ENCODE data around the gene SIVA1.

Gene SIVA1

GRCh38 chr14:104752735-104753527, at the start of gene SIVA1:
Gene SIVA1, plus strand, starts transcription at chr14:104753147. Its CDS starts 55 bp downstream, at chr14:104753202.
- peak; percentile 100 for DNase-seq (ENCODE audit: low read depth)

- no peak for DNase-seq (ENCODE audit: low read depth)
Measured at GRCh38 chr14:104703269-104703668, 49.7 kb upstream of the SIVA1 start.

GRCh38 chr14:104704252-104704651, 48.7 kb upstream of the SIVA1 start:
- no peak for DNase-seq (ENCODE audit: low read depth)

GRCh38 chr14:104705340-104706047, 47.5 kb upstream of the SIVA1 start:
- no peak for DNase-seq (ENCODE audit: low read depth)

GRCh38 chr14:104706733-104707607, 46.0 kb upstream of the SIVA1 start:
- no peak for DNase-seq (ENCODE audit: low read depth)

- no peak for DNase-seq (ENCODE audit: low read depth)
Measured at GRCh38 chr14:104707608-104708595, 45.0 kb upstream of the SIVA1 start.

GRCh38 chr14:104708606-104709268, 44.2 kb upstream of the SIVA1 start:
- peak; percentile 41 for DNase-seq (ENCODE audit: low read depth)

GRCh38 chr14:104709387-104710039, 43.4 kb upstream of the SIVA1 start:
- no peak for DNase-seq (ENCODE audit: low read depth)

- DNase-seq (ENCODE audit: low read depth), result no peak
Measured at GRCh38 chr14:104710071-104710735, 42.7 kb upstream of the SIVA1 start.

- no peak for DNase-seq (ENCODE audit: low read depth)
Measured at GRCh38 chr14:104712881-104713734, 39.8 kb upstream of the SIVA1 start.

- no peak for DNase-seq (ENCODE audit: low read depth)
Measured at GRCh38 chr14:104714066-104714465, 38.9 kb upstream of the SIVA1 start.

- DNase-seq (ENCODE audit: low read depth), result no peak
Measured at GRCh38 chr14:104714681-104715080, 38.3 kb upstream of the SIVA1 start.

- DNase-seq (ENCODE audit: low read depth), result no peak
Measured at GRCh38 chr14:104715416-104715815, 37.5 kb upstream of the SIVA1 start.

- DNase-seq (ENCODE audit: low read depth), result no peak
Measured at GRCh38 chr14:104715871-104716270, 37.1 kb upstream of the SIVA1 start.

GRCh38 chr14:104717137-104717536, 35.8 kb upstream of the SIVA1 start:
- DNase-seq (ENCODE audit: low read depth), result no peak

GRCh38 chr14:104717646-104718045, 35.3 kb upstream of the SIVA1 start:
- DNase-seq (ENCODE audit: low read depth), result no peak

GRCh38 chr14:104718147-104718546, 34.8 kb upstream of the SIVA1 start:
- DNase-seq (ENCODE audit: low read depth), result no peak

- no peak for DNase-seq (ENCODE audit: low read depth)
Measured at GRCh38 chr14:104718871-104719270, 34.1 kb upstream of the SIVA1 start.

GRCh38 chr14:104719343-104719742, 33.6 kb upstream of the SIVA1 start:
- no peak for DNase-seq (ENCODE audit: low read depth)
